ENCODE data around the gene TLCD2. TPM values are rescaled to one million over a fixed set of nuclear protein-coding genes. Genes with fewer than 3 reads are reported as not detected.
A peak's percentile ranks its signal among the peaks of the same experiment; 100 is the strongest.

TLCD2 gene
- total RNA-seq, 1 donor, result 4.7 TPM

DNA sequence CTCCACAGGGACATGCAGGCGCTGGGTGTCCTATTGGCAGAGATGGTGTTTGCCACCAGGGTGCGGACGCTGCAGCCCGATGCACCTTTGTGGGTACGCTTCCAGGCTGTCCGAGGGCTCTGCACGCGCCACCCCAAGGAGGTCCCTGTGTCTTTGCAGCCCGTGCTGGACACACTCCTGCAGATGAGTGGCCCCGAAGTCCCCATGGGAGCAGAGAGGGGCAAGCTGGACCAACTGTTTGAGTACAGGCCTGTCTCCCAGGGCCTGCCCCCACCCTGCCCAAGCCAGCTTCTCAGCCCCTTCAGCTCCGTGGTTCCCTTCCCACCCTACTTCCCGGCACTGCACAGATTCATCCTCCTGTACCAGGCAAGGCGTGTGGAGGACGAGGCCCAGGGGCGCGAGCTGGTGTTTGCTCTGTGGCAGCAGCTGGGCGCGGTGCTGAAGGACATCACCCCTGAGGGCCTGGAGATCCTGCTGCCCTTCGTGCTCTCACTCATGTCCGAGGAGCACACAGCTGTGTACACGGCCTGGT lies 17.1 kb upstream of the TLCD2 start:
- H3K4me1 ChIP-seq (ENCODE audit: insufficient read depth, low read length), result peaks cover 11% of the 10 kb centered on the region
- peaks cover 7% of the 10 kb centered on the region for H4K20me1 ChIP-seq (ENCODE audit: insufficient read depth, low read length)
- H3K9me3 ChIP-seq (ENCODE audit: low read depth, low read length), result no peaks in the 10 kb centered on the region
- TF ChIP-seq, protein P1, sequence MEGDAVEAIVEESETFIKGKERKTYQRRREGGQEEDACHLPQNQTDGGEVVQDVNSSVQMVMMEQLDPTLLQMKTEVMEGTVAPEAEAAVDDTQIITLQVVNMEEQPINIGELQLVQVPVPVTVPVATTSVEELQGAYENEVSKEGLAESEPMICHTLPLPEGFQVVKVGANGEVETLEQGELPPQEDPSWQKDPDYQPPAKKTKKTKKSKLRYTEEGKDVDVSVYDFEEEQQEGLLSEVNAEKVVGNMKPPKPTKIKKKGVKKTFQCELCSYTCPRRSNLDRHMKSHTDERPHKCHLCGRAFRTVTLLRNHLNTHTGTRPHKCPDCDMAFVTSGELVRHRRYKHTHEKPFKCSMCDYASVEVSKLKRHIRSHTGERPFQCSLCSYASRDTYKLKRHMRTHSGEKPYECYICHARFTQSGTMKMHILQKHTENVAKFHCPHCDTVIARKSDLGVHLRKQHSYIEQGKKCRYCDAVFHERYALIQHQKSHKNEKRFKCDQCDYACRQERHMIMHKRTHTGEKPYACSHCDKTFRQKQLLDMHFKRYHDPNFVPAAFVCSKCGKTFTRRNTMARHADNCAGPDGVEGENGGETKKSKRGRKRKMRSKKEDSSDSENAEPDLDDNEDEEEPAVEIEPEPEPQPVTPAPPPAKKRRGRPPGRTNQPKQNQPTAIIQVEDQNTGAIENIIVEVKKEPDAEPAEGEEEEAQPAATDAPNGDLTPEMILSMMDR (IDR thresholded peaks at IDR 0.05; ENCODE audit: extremely low read depth, low read depth, low read length), result no peak
- H3K4me3 ChIP-seq (ENCODE audit: insufficient read depth, low read length), result no peak overlapping the region
- no peaks in the 10 kb centered on the region for H3K27me3 ChIP-seq (ENCODE audit: insufficient read depth, low read length)
- no peak overlapping the region for H3K27ac ChIP-seq (ENCODE audit: low read depth, low read length)
- no peak overlapping the region for H2AFZ ChIP-seq (ENCODE audit: low read length)
- H3K79me2 ChIP-seq (ENCODE audit: insufficient read depth, low read length), result peaks cover 45% of the 10 kb centered on the region
- no peak overlapping the region for H3K4me2 ChIP-seq (ENCODE audit: insufficient read depth, low read length)
- DNase-seq (ENCODE audit: insufficient read length, low spot score, missing footprints), result no peak
- H3K36me3 ChIP-seq (ENCODE audit: insufficient read depth, low read length), result peaks cover 18% of the 10 kb centered on the region

DNA sequence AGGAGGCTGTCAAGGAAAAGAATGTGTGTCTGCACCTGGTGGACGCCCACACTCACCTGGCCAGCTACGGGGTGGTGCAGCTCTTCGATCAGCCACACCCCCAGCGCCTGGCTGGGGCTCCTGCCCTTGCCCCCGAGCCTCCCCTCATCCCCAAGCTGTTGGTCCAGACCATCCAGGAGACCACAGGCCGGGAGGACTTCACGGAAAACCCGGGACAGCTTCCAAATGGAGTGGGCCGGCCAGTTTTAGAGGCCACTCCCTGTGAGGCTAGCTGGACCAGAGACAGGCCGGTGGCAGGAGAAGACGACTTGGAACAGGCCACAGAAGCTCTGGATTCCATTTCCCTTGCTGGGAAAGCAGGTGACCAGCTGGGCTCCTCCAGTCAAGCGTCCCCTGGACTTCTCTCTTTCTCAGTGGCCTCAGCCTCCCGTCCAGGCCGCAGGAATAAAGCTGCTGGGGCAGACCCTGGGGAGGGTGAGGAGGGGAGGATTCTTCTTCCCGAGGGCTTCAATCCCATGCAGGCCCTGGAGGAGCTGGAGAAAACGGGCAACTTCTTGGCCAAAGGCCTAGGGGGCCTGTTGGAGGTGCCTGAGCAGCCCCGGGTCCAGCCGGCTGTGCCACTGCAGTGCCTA lies 16.6 kb upstream of the TLCD2 start:
- Histone ChIP-seq H4K20me1 (ENCODE audit: insufficient read depth, low read length) (peaks cover 7% of the 10 kb centered on the region), H3K27me3 (ENCODE audit: insufficient read depth, low read length) (no peaks in the 10 kb centered on the region), H3K36me3 (ENCODE audit: insufficient read depth, low read length) (peaks cover 18% of the 10 kb centered on the region), H3K4me3 (ENCODE audit: insufficient read depth, low read length) (no peak overlapping the region), H3K79me2 (ENCODE audit: insufficient read depth, low read length) (peaks cover 45% of the 10 kb centered on the region), H3K9me3 (ENCODE audit: low read depth, low read length) (no peaks in the 10 kb centered on the region), H3K4me1 (ENCODE audit: insufficient read depth, low read length) (peaks cover 11% of the 10 kb centered on the region), H3K27ac (ENCODE audit: low read depth, low read length) (no peak overlapping the region), H3K4me2 (ENCODE audit: insufficient read depth, low read length) (no peak overlapping the region), H2AFZ (ENCODE audit: low read length) (no peak overlapping the region)
- TF ChIP-seq, protein P1 (IDR thresholded peaks at IDR 0.05; ENCODE audit: extremely low read depth, low read depth, low read length), result no peak
- no peak for DNase-seq (ENCODE audit: insufficient read length, low spot score, missing footprints)

- no peak overlapping the region for H3K4me3 ChIP-seq (ENCODE audit: insufficient read depth, low read length)
- peaks cover 11% of the 10 kb centered on the region for H3K4me1 ChIP-seq (ENCODE audit: insufficient read depth, low read length)
- no peak overlapping the region for H2AFZ ChIP-seq (ENCODE audit: low read length)
- H3K79me2 ChIP-seq (ENCODE audit: insufficient read depth, low read length), result peaks cover 41% of the 10 kb centered on the region
- peaks cover 7% of the 10 kb centered on the region for H4K20me1 ChIP-seq (ENCODE audit: insufficient read depth, low read length)
- no peaks in the 10 kb centered on the region for H3K27me3 ChIP-seq (ENCODE audit: insufficient read depth, low read length)
- TF ChIP-seq, protein P1 (IDR thresholded peaks at IDR 0.05; ENCODE audit: extremely low read depth, low read depth, low read length), result no peak
- no peak for DNase-seq (ENCODE audit: insufficient read length, low spot score, missing footprints)
- H3K27ac ChIP-seq (ENCODE audit: low read depth, low read length), result no peak overlapping the region
- peaks cover 12% of the 10 kb centered on the region for H3K36me3 ChIP-seq (ENCODE audit: insufficient read depth, low read length)
- peak overlapping the region; percentile 86 for H3K4me2 ChIP-seq (ENCODE audit: insufficient read depth, low read length)
- no peaks in the 10 kb centered on the region for H3K9me3 ChIP-seq (ENCODE audit: low read depth, low read length)
These were observed 15.7 kb upstream of the TLCD2 start for GRCh38 chr17:1725642-1726511.
